Measurements from ENCODE around the gene DHRS2. TPM values are rescaled to one million over a fixed set of nuclear protein-coding genes. Genes with fewer than 3 reads are reported as not detected.
A peak's percentile ranks its signal among the peaks of the same experiment; 100 is the strongest.

The DHRS2 gene
- total RNA-seq, 2 experiments from 2014 or later, result 0.27 TPM; not detected in 1

DNA sequence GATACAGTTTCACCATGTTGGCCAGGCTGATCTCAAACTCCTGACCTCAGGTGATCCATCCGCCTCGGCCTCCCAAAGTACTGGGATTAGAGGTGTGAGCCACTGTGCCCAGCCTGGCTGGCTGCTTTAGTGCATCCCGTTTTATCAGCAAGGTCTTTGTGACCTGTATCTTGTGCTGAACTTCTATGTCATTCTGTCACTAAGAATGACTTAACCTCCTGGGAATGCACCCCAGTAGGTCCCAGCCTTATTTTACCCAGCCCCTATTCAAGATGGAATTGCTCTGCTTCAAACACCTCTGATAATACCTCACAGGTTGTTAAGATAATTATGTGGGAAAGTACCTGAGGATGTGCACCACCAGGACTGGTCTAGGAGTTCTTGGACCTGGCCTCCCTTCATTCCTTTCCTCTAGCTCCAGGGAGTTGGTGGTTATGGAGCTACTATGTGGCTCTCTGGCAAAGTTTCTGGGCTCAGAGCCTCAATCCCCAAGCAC is 31.4 kb upstream of the DHRS2 start:
- no peak for ATAC-seq (ENCODE audit: poor library complexity)
- intact Hi-C loops (cut with DNase I, micrococcal nuclease), result no loop called here
- Histone ChIP-seq H3K4me1 (ENCODE audit: insufficient read depth, low read length) (peaks cover 7% of the 10 kb centered on the region), H3K27me3 (ENCODE audit: control insufficient read depth in 1 of 2, insufficient read depth in 2 of 2, low read length in 2 of 2) (no peaks in the 10 kb centered on the region), H3K27ac (ENCODE audit: low read depth in 1 of 2, low read length in 2 of 2) (no peak overlapping the region), H3K9me3 (ENCODE audit: control insufficient read depth in 1 of 2, insufficient read depth in 1 of 2, low read length in 2 of 2) (no peaks in the 10 kb centered on the region), H3K4me3 (ENCODE audit: low read length) (no peak overlapping the region), H3K36me3 (ENCODE audit: insufficient read depth, low read length) (no peaks in the 10 kb centered on the region)
- H3K4me1 Mint-ChIP-seq (ENCODE audit: low read depth), result peaks cover 21% of the 10 kb centered on the region
- DNase-seq, result no peak
- H3K27ac Mint-ChIP-seq, result no peak overlapping the region
- H3K27me3 Mint-ChIP-seq, result no peaks in the 10 kb centered on the region
- no peak for TF ChIP-seq CTCF (IDR thresholded peaks at IDR 0.05)
- POLR2A ChIA-PET, result no interaction called here
- no peak overlapping the region for H3K4me3 Mint-ChIP-seq
- peaks cover 9% of the 10 kb centered on the region for H3K9me3 Mint-ChIP-seq
- CTCF ChIA-PET, result interaction anchor here (0.5 kb wide), 1 partner anchor 426 kb away, joined by 3 read pairs; no protein-coding TSS in a partner anchor
- H3K36me3 Mint-ChIP-seq (ENCODE audit: low read depth), result no peaks in the 10 kb centered on the region

DNA sequence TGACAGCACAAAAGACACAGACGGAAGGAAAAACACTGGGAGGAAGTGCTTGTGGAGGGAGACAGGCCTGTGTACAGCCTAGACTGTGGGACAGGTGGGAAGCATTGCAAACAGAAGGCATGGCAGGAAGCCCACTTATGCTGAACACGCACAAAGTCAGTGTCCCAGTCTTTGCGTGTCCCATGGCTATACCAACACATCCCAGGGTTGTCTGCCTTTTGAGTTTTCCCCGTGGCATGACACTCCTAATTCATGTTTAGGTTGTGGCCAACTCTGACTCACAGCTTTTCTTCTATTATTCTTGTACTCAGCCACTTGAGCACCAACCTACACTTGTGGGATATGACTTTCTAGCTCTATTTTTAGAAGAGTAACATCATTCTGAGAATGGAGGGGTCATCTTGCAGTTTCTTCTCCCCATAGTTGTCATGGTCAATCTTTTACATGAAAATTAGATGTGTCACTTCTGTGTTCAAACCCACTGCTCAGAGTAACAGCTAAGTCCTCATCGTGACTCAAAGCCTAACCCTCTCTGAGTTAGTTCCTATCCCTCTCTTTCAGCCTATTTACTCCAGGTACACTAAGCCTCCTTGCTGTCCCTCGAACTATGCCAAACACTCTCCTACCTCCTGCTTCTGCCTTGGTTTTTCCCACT is 30.1 kb upstream of the DHRS2 start:
- CTCF ChIA-PET, result interaction anchor here (0.9 kb wide), 1 partner anchor 26 kb away, joined by 3 read pairs; no protein-coding TSS in a partner anchor
- H3K4me1 ChIP-seq (ENCODE audit: insufficient read depth, low read length), result peaks cover 20% of the 10 kb centered on the region
- no peaks in the 10 kb centered on the region for H3K9me3 ChIP-seq (ENCODE audit: control insufficient read depth in 1 of 2, insufficient read depth in 1 of 2, low read length in 2 of 2)
- intact Hi-C loops (cut with DNase I, micrococcal nuclease), result no loop called here
- DNase-seq (no peak), ATAC-seq (ENCODE audit: poor library complexity) (no peak)
- Mint-ChIP-seq H3K4me1 (ENCODE audit: low read depth) (peaks cover 34% of the 10 kb centered on the region), H3K27ac (no peak overlapping the region), H3K4me3 (no peak overlapping the region), H3K36me3 (ENCODE audit: low read depth) (no peaks in the 10 kb centered on the region), H3K27me3 (no peaks in the 10 kb centered on the region), H3K9me3 (peaks cover 6% of the 10 kb centered on the region)
- H3K4me3 ChIP-seq (ENCODE audit: low read length), result no peak overlapping the region
- H3K27ac ChIP-seq (ENCODE audit: low read depth in 1 of 2, low read length in 2 of 2), result no peak overlapping the region
- no peaks in the 10 kb centered on the region for H3K36me3 ChIP-seq (ENCODE audit: insufficient read depth, low read length)
- no peaks in the 10 kb centered on the region for H3K27me3 ChIP-seq (ENCODE audit: control insufficient read depth in 1 of 2, insufficient read depth in 2 of 2, low read length in 2 of 2)
- POLR2A ChIA-PET, result no interaction called here
- no peak for TF ChIP-seq CTCF (IDR thresholded peaks at IDR 0.05)

- intact Hi-C loops (cut with DNase I, micrococcal nuclease), result no loop called here
- peaks cover 44% of the 10 kb centered on the region for H3K4me1 Mint-ChIP-seq (ENCODE audit: low read depth)
- POLR2A ChIA-PET, result no interaction called here
Measured at GRCh38 chr14:23608454-23608853, 27.7 kb upstream of the DHRS2 start.

More at GRCh38 chr14:23608454-23608853, 27.7 kb upstream of the DHRS2 start:
- ATAC-seq (ENCODE audit: poor library complexity), result no peak
- Histone ChIP-seq H3K4me3 (ENCODE audit: low read length) (no peak overlapping the region), H3K27ac (ENCODE audit: low read depth in 1 of 2, low read length in 2 of 2) (no peak overlapping the region), H3K36me3 (ENCODE audit: insufficient read depth, low read length) (no peaks in the 10 kb centered on the region), H3K9me3 (ENCODE audit: control insufficient read depth in 1 of 2, insufficient read depth in 1 of 2, low read length in 2 of 2) (no peaks in the 10 kb centered on the region), H3K27me3 (ENCODE audit: control insufficient read depth in 1 of 2, insufficient read depth in 2 of 2, low read length in 2 of 2) (no peaks in the 10 kb centered on the region), H3K4me1 (ENCODE audit: insufficient read depth, low read length) (peaks cover 29% of the 10 kb centered on the region)
- H3K9me3 Mint-ChIP-seq, result peaks cover 6% of the 10 kb centered on the region
- no peak for TF ChIP-seq CTCF (IDR thresholded peaks at IDR 0.05)
- CTCF ChIA-PET, result no interaction called here
- H3K27me3 Mint-ChIP-seq, result no peaks in the 10 kb centered on the region
- H3K4me3 Mint-ChIP-seq, result no peak overlapping the region
- H3K36me3 Mint-ChIP-seq (ENCODE audit: low read depth), result no peaks in the 10 kb centered on the region
- peak overlapping the region; percentile 82 for H3K27ac Mint-ChIP-seq
- DNase-seq, result no peak
